DMS114 treated with DMSO at 0.1 percent for 48 hours (cell line): ENCODE data around the gene PRKAR1B.

Experiments
- DNase-seq: peaks from one replicate; lab custom pipeline; 2025; ENCODE audit not compliant: unreplicated experiment; lab: John Stamatoyannopoulos, UW

Gene PRKAR1B

GRCh38 chr7:514651-515598 is 212.2 kb downstream of the PRKAR1B start:
- no peak for DNase-seq

GRCh38 chr7:514242-514641 is 212.8 kb downstream of the PRKAR1B start:
- no peak for DNase-seq

- DNase-seq: no peak
Observed at GRCh38 chr7:513521-514166, 213.4 kb downstream of the PRKAR1B start.

- DNase-seq: no peak
Observed at GRCh38 chr7:512541-513311, 214.4 kb downstream of the PRKAR1B start.

GRCh38 chr7:512146-512510 is 215.0 kb downstream of the PRKAR1B start:
- no peak for DNase-seq

- no peak for DNase-seq
Observed at GRCh38 chr7:511476-512145, 215.5 kb downstream of the PRKAR1B start.

- no peak for DNase-seq
Observed at GRCh38 chr7:510782-511281, 216.2 kb downstream of the PRKAR1B start.

- no peak for DNase-seq
Observed at GRCh38 chr7:510131-510481, 217.0 kb downstream of the PRKAR1B start.

GRCh38 chr7:509426-510130 is 217.5 kb downstream of the PRKAR1B start:
- DNase-seq: no peak

- DNase-seq: no peak
Observed at GRCh38 chr7:508461-509170, 218.5 kb downstream of the PRKAR1B start.

- no peak for DNase-seq
Observed at GRCh38 chr7:507623-508300, 219.3 kb downstream of the PRKAR1B start.

- DNase-seq: no peak
Observed at GRCh38 chr7:506921-507622, 220.0 kb downstream of the PRKAR1B start.

- no peak for DNase-seq
Observed at GRCh38 chr7:506391-506831, 220.7 kb downstream of the PRKAR1B start.

- DNase-seq: no peak
Observed at GRCh38 chr7:505171-505570, 221.9 kb downstream of the PRKAR1B start.

GRCh38 chr7:504221-505111 is 222.6 kb downstream of the PRKAR1B start:
- no peak for DNase-seq

GRCh38 chr7:503575-504111 is 223.4 kb downstream of the PRKAR1B start:
- DNase-seq: no peak

- DNase-seq: no peak
Observed at GRCh38 chr7:502296-502695, 224.8 kb downstream of the PRKAR1B start.
